H9 (cell line): ENCODE measurements around the gene METRNL. TPM values are rescaled to one million over a fixed set of nuclear protein-coding genes. Genes with fewer than 3 reads are reported as not detected.
A peak's percentile ranks its signal among the peaks of the same experiment; 100 is the strongest.

ENCODE experiments used
- DNase-seq: peaks from one replicate; pipeline ENCODE4 v3.0.0-alpha.2; 2017
- H2AFZ ChIP-seq: one replicate; pipeline ENCODE4 v1.6.1; 2013; ENCODE audit warnings: mild to moderate bottlenecking, low read length, control low read depth, moderate library complexity
- H2AK5ac ChIP-seq: 2 replicates; pipeline ENCODE4 v1.6.1; 2013; ENCODE audit warnings: low read length, control low read depth, mixed read lengths; ENCODE audit not compliant: insufficient read length
- H2BK120ac ChIP-seq: one replicate; pipeline ENCODE4 v1.6.1; 2013; ENCODE audit warnings: low read depth, mild to moderate bottlenecking, low read length, control low read depth, inconsistent platforms; ENCODE audit not compliant: poor library complexity, severe bottlenecking
- H2BK12ac ChIP-seq: 2 replicates; pipeline ENCODE4 v1.6.1; 2013; ENCODE audit warnings: low read length, control low read depth, mixed read lengths, low read depth; ENCODE audit not compliant: insufficient read length
- H2BK15ac ChIP-seq: 2 replicates; pipeline ENCODE4 v1.6.1; 2013; ENCODE audit warnings: low read depth, low read length, control low read depth
- H2BK20ac ChIP-seq: one replicate; pipeline ENCODE4 v1.6.1; 2013; ENCODE audit warnings: low read depth, mild to moderate bottlenecking, low read length, control low read depth, inconsistent platforms; ENCODE audit not compliant: poor library complexity, severe bottlenecking
- H2BK5ac ChIP-seq: 2 replicates; pipeline ENCODE4 v1.6.1; 2013; ENCODE audit warnings: low read length, control low read depth, mixed read lengths; ENCODE audit not compliant: insufficient read length
- H3K14ac ChIP-seq: 2 replicates; pipeline ENCODE4 v1.6.1; 2013; ENCODE audit warnings: low read length, control low read depth; ENCODE audit not compliant: insufficient read depth
- H3K18ac ChIP-seq: 2 replicates; pipeline ENCODE4 v1.6.1; 2013; ENCODE audit warnings: low read depth, mild to moderate bottlenecking, mixed read lengths, low read length, control low read depth; ENCODE audit not compliant: insufficient read length
- H3K23ac ChIP-seq: 2 replicates; pipeline ENCODE4 v1.6.1; 2013; ENCODE audit warnings: low read length, control low read depth, mixed read lengths, low read depth; ENCODE audit not compliant: insufficient read length
- H3K23me2 ChIP-seq: 2 replicates; pipeline ENCODE4 v1.6.1; 2013; ENCODE audit warnings: low read depth, mild to moderate bottlenecking, mixed read lengths, low read length, control low read depth; ENCODE audit not compliant: insufficient read length, poor library complexity, severe bottlenecking
- H3K27ac ChIP-seq: 2 replicates; pipeline ENCODE4 v1.5.1; 2013; ENCODE audit warnings: low read length, control low read depth, mixed read lengths, low read depth; ENCODE audit not compliant: insufficient read length
- H3K27me3 ChIP-seq: 2 replicates; pipeline ENCODE4 v1.6.1; 2013; ENCODE audit warnings: low read length, control low read depth, inconsistent platforms; ENCODE audit not compliant: insufficient read depth
- H3K4ac ChIP-seq: 2 replicates; pipeline ENCODE4 v1.6.1; 2013; ENCODE audit warnings: low read depth, mild to moderate bottlenecking, control low read depth, inconsistent platforms, low read length, moderate library complexity
- H3K4me1 ChIP-seq: 2 replicates; pipeline ENCODE4 v1.6.1; 2013; ENCODE audit warnings: low read length, control low read depth, inconsistent platforms; ENCODE audit not compliant: insufficient read depth
- H3K4me2 ChIP-seq: 2 replicates; pipeline ENCODE4 v1.6.1; 2013; ENCODE audit warnings: low read length, control low read depth, mixed read lengths; ENCODE audit not compliant: insufficient read length, insufficient read depth
- H3K56ac ChIP-seq: 2 replicates; pipeline ENCODE4 v1.6.1; 2013; ENCODE audit warnings: low read depth, mild to moderate bottlenecking, mixed read lengths, low read length, control low read depth; ENCODE audit not compliant: insufficient read length
- H3K79me1 ChIP-seq: 2 replicates; pipeline ENCODE4 v1.6.1; 2013; ENCODE audit warnings: low read depth, mild to moderate bottlenecking, moderate library complexity, low read length, control low read depth, inconsistent platforms; ENCODE audit not compliant: insufficient read depth, poor library complexity, severe bottlenecking
- H3K79me2 ChIP-seq: 2 replicates; pipeline ENCODE4 v1.6.1; 2013; ENCODE audit warnings: low read length, control low read depth, inconsistent platforms; ENCODE audit not compliant: insufficient read depth
- H3K9ac ChIP-seq: 2 replicates; pipeline ENCODE4 v1.6.1; 2013; ENCODE audit warnings: low read length, control low read depth, mixed read lengths; ENCODE audit not compliant: insufficient read length; ENCODE audit errors: extremely low read depth
- H3K9me3 ChIP-seq: one replicate; pipeline ENCODE4 v1.6.1; 2013; ENCODE audit warnings: low read depth, low read length, inconsistent platforms; ENCODE audit not compliant: control insufficient read depth
- H3T11ph ChIP-seq: one replicate; pipeline ENCODE4 v1.6.1; 2013; ENCODE audit warnings: mild to moderate bottlenecking, low read length, control low read depth, inconsistent platforms
- H4K20me1 ChIP-seq: one replicate; pipeline ENCODE4 v1.6.1; 2013; ENCODE audit not compliant: control insufficient read depth, insufficient read length, insufficient read depth
- H4K5ac ChIP-seq: 2 replicates; pipeline ENCODE4 v1.6.1; 2013; ENCODE audit warnings: low read depth, mild to moderate bottlenecking, mixed read lengths, low read length, control low read depth; ENCODE audit not compliant: insufficient read length
- H4K8ac ChIP-seq: replicated peaks from 2 replicates; pipeline ENCODE4 v1.6.1; 2013; ENCODE audit warnings: low read length, control low read depth, mixed read lengths, low read depth; ENCODE audit not compliant: insufficient read length
- H4K91ac ChIP-seq: 2 replicates; pipeline ENCODE4 v1.6.1; 2013; ENCODE audit warnings: low read depth, mild to moderate bottlenecking, moderate library complexity, mixed read lengths, low read length, control low read depth; ENCODE audit not compliant: insufficient read length
- H3K27ac Mint-ChIP-seq, 3 experiments: 2 replicates in 2 of 3; 3 replicates in 1 of 3; pipeline ENCODE4 v1.8.0; 2020 to 2021; ENCODE audit warnings: mixed read lengths in 3 of 3, mild to moderate bottlenecking in 1 of 3, moderate library complexity in 1 of 3
- H3K27me3 Mint-ChIP-seq: 2 replicates; pipeline ENCODE4 v1.8.0; 2021; ENCODE audit warnings: low read depth, mild to moderate bottlenecking, moderate library complexity, mixed read lengths
- H3K36me3 Mint-ChIP-seq, 3 experiments: 2 replicates in 2 of 3; 3 replicates in 1 of 3; pipeline ENCODE4 v1.8.0; 2020 to 2021; ENCODE audit warnings: low read depth in 3 of 3, mixed read lengths in 3 of 3; ENCODE audit not compliant: insufficient read depth in 1 of 3
- H3K4me1 Mint-ChIP-seq, 2 experiments: 2 replicates each; pipeline ENCODE4 v1.8.0; 2020; ENCODE audit warnings: mixed read lengths in 2 of 2
- H3K4me3 Mint-ChIP-seq, 2 experiments: 2 replicates in 1 of 2; 3 replicates in 1 of 2; pipeline ENCODE4 v1.8.0; 2020 to 2021; ENCODE audit warnings: mild to moderate bottlenecking in 2 of 2, mixed read lengths in 2 of 2, moderate library complexity in 1 of 2
- H3K9me3 Mint-ChIP-seq, 2 experiments: 2 replicates in 1 of 2; 3 replicates in 1 of 2; pipeline ENCODE4 v1.8.0; 2020; ENCODE audit warnings: mild to moderate bottlenecking in 2 of 2, mixed read lengths in 2 of 2, moderate library complexity in 1 of 2
- WGBS: extraction: QIAGEN DNeasy Blood & Tissue Kit; methylation state at CpG from one replicate; pipeline ENCODE4 v1.1.7; 2013; ENCODE audit warnings: missing lambda C conversion rate, low lambda C conversion rate, mixed read lengths; ENCODE audit not compliant: insufficient read length; ENCODE audit errors: extremely low coverage; 5-methylcytosine and 5-hydroxymethylcytosine counted together
- total RNA-seq: library from RNA; stranded (reverse); gene quantifications from 2 replicates; pipeline ENCODE4 v1.2.1, GENCODE V29; 2021
- TF ChIP-seq, protein P1 (sequence below): fragments of 200-600 bp; sonication (generic); conservative IDR thresholded peaks from 3 replicates; pipeline ENCODE4 v1.8.0; 2021; ENCODE audit warnings: antibody characterized with exemption, mild to moderate bottlenecking

Gene METRNL
- total RNA-seq, 1 experiment from 2014 or later = 21.4 TPM

- Histone ChIP-seq H4K20me1 (no peaks in the 10 kb centered on the region), H2AK5ac (no peak overlapping the region), H3K18ac (peak overlapping the region; percentile 22), H2BK5ac (no peak overlapping the region), H4K91ac (no peak overlapping the region), H2BK120ac (no peak overlapping the region), H2BK12ac (no peak overlapping the region), H2BK20ac (no peak overlapping the region), H2AFZ (no peak overlapping the region), H3K4ac (no peak overlapping the region), H2BK15ac (no peak overlapping the region), H4K5ac (no peak overlapping the region), H3K79me2 (no peaks in the 10 kb centered on the region), H3T11ph (no peak overlapping the region), H3K27me3 (no peaks in the 10 kb centered on the region), H3K79me1 (no peaks in the 10 kb centered on the region), H3K4me2 (peak overlapping the region; percentile 60), H3K23me2 (no peaks in the 10 kb centered on the region), H4K8ac (no peak overlapping the region), H3K9me3 (no peaks in the 10 kb centered on the region), H3K14ac (peak overlapping the region; percentile 85; the same call in 1 of the 2 replicates), H3K4me1 (no peaks in the 10 kb centered on the region; the same call in 1 of the 2 replicates), H3K9ac (no peak overlapping the region), H3K56ac (no peak overlapping the region), H3K27ac (no peak overlapping the region), H3K23ac (no peak overlapping the region)
- peak; percentile 76 for DNase-seq
- peaks cover 7 to 8% of the 10 kb centered on the region in 2 experiments for H3K9me3 Mint-ChIP-seq
- H3K27me3 Mint-ChIP-seq = no peaks in the 10 kb centered on the region; the same call in none of the 2 replicates
- peaks cover 16 to 22% (median 18%) of the 10 kb centered on the region in 3 experiments for H3K36me3 Mint-ChIP-seq
- TF ChIP-seq, protein P1, sequence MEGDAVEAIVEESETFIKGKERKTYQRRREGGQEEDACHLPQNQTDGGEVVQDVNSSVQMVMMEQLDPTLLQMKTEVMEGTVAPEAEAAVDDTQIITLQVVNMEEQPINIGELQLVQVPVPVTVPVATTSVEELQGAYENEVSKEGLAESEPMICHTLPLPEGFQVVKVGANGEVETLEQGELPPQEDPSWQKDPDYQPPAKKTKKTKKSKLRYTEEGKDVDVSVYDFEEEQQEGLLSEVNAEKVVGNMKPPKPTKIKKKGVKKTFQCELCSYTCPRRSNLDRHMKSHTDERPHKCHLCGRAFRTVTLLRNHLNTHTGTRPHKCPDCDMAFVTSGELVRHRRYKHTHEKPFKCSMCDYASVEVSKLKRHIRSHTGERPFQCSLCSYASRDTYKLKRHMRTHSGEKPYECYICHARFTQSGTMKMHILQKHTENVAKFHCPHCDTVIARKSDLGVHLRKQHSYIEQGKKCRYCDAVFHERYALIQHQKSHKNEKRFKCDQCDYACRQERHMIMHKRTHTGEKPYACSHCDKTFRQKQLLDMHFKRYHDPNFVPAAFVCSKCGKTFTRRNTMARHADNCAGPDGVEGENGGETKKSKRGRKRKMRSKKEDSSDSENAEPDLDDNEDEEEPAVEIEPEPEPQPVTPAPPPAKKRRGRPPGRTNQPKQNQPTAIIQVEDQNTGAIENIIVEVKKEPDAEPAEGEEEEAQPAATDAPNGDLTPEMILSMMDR = no peak
- WGBS = no CpG with 5 or more reads among the region's 55 CpGs
- H3K4me3 Mint-ChIP-seq = peak overlapping the region; percentile 70 to 88
- H3K4me1 Mint-ChIP-seq = peaks cover 4 to 9% of the 10 kb centered on the region in 2 experiments
- peak overlapping the region in 1 of 3 experiments; percentile 72; a peak in 2 of 7 replicates for H3K27ac Mint-ChIP-seq
These were observed 28.6 kb upstream of the METRNL start for GRCh38 chr17:83050651-83051395.
